ENCODE data around the gene FUT1. TPM values are rescaled to one million over a fixed set of nuclear protein-coding genes. Genes with fewer than 3 reads are reported as not detected.

The FUT1 gene
- total RNA-seq, 1 donor from 2014 or later, result 13.2 TPM

DNA sequence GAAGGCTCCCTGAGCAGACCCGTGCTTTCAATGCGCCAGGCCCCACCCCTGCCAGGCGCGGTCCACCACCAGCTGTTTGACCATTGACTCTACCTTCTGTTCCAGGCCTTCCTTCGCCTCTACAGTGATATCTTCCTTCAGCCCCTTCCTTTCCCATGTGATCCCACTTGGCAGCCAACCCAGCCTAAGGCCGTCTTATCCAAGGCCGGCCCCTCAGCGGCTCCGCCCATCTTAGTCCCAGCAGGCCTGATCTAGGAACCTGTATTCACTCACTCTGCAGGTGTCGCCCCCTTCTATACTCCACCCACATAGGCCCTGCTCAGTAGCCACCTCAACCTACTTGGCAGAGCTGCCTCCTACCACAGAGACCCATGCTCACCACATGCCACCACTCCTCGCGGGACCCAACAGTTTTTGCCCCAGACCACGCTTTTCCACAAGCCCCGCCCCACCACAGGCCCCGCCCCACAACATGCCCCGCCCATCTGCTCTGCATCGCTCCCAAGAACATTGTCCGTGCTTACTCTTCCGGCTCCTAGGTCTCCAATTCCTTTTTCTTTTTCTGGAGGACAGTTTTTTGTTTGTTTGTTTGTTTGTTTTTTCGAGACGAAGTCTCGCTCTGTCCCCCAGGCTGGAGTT is 15.0 kb downstream of the FUT1 start:
- Histone ChIP-seq H3K4me3 (peak overlapping the region; percentile 67), H3K4me1 (peaks cover 17% of the 10 kb centered on the region), H3K36me3 (peaks cover 6% of the 10 kb centered on the region), H3K27ac (no peak overlapping the region), H3K9me3 (no peaks in the 10 kb centered on the region), H3K27me3 (ENCODE audit: low read depth) (peaks cover 8% of the 10 kb centered on the region)
- intact Hi-C loops (cut with DNase I), result no loop called here
- TF ChIP-seq, protein P1, sequence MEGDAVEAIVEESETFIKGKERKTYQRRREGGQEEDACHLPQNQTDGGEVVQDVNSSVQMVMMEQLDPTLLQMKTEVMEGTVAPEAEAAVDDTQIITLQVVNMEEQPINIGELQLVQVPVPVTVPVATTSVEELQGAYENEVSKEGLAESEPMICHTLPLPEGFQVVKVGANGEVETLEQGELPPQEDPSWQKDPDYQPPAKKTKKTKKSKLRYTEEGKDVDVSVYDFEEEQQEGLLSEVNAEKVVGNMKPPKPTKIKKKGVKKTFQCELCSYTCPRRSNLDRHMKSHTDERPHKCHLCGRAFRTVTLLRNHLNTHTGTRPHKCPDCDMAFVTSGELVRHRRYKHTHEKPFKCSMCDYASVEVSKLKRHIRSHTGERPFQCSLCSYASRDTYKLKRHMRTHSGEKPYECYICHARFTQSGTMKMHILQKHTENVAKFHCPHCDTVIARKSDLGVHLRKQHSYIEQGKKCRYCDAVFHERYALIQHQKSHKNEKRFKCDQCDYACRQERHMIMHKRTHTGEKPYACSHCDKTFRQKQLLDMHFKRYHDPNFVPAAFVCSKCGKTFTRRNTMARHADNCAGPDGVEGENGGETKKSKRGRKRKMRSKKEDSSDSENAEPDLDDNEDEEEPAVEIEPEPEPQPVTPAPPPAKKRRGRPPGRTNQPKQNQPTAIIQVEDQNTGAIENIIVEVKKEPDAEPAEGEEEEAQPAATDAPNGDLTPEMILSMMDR (IDR thresholded peaks at IDR 0.05), result no peak
- ATAC-seq (no peak), DNase-seq (peak; percentile 52)

DNA sequence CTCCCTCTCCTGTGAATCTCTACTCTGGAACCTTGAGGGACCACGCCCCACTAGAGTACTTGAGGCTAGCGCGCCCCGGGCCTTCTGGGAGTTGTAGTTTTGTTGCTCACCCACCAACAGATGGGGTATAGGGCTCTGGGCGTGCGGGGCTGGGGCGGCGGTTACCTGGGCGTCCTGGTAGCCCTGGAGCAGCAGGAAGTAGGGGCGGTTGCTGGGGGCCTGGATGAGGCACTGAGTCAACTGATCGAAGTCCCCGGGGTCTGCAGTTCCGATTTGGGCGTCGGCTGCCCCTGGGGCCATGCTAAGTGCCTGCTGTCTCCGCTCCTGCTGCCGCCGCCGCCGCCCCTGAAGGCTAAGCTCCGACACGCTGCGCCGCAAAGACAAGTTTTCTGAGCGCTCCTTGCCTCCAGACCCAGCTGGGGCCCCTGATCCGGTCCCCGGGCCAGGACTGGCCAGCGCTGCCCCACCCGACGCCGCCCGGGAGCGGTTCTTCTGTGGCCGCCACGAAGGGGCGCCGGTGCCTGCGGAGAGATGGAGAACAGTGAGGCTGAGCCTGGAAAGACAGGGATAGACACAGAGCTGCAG is 17.3 kb downstream of the FUT1 start:
- TF ChIP-seq, protein P1 (IDR thresholded peaks at IDR 0.05), result no peak
- peak; percentile 57 for DNase-seq
- Histone ChIP-seq H3K27ac (no peak overlapping the region), H3K36me3 (peaks cover 6% of the 10 kb centered on the region), H3K4me1 (peaks cover 17% of the 10 kb centered on the region), H3K9me3 (no peaks in the 10 kb centered on the region), H3K27me3 (ENCODE audit: low read depth) (peaks cover 13% of the 10 kb centered on the region), H3K4me3 (peak overlapping the region; percentile 12)
- intact Hi-C loops (cut with DNase I), result no loop called here
- no peak for ATAC-seq

- TF ChIP-seq, protein P1 (IDR thresholded peaks at IDR 0.05), result no peak
- Histone ChIP-seq H3K36me3 (peaks cover 6% of the 10 kb centered on the region), H3K4me3 (no peak overlapping the region), H3K4me1 (peaks cover 17% of the 10 kb centered on the region), H3K27ac (no peak overlapping the region), H3K27me3 (ENCODE audit: low read depth) (peaks cover 9% of the 10 kb centered on the region), H3K9me3 (no peaks in the 10 kb centered on the region)
- no peak for ATAC-seq
- intact Hi-C loops (cut with DNase I), result no loop called here
- DNase-seq, result no peak
These were observed 17.8 kb downstream of the FUT1 start for GRCh38 chr19:48734625-48735024.

GRCh38 chr19:48731452-48731851 is 21.0 kb downstream of the FUT1 start:
- ATAC-seq (no peak), DNase-seq (no peak)
- H3K4me1 ChIP-seq, result no peaks in the 10 kb centered on the region
- no peak overlapping the region for H3K4me3 ChIP-seq
- H3K36me3 ChIP-seq, result peaks cover 11% of the 10 kb centered on the region
- H3K27me3 ChIP-seq (ENCODE audit: low read depth), result peaks cover 6% of the 10 kb centered on the region
- H3K27ac ChIP-seq, result no peak overlapping the region
- H3K9me3 ChIP-seq, result no peaks in the 10 kb centered on the region
- intact Hi-C loops (cut with DNase I), result no loop called here
- TF ChIP-seq, protein P1 (IDR thresholded peaks at IDR 0.05), result no peak

DNA sequence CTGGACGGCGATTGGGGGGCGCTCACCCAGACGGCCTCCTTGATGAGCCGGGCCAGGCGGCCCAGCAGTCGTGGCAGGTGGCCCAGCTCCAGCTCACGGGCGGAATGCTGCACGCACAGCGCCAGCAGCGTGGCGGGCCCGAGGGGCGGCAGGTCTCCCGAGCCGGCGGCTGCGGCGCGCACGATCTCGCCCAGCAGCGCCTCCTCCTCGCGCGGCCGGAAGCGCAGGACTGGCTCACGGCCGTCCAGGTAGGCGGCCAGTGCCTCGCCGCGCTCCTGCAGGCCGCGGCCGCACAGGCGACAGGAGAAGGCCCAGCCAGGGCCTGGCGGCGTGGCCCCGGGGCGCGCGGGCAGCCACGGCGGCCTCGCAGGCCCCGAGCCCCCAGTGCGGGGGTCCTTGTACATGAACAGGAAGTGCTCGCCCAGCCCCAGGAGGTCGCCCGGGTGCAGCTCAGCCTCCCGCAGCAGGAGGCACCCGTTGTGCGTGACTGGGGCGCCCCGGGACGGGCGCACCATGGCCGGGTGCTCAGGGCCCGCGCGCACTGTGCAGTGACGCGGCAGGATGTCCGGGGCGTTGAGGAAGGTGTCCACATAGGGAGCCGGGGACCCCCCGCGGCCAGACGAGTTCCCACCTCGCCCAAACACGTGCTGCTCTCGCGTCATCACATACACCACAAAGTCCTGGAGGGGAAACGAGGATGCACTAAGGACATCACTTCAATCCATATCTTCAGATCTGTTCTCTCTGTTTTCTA is 23.4 kb downstream of the FUT1 start:
- peak; percentile 3 to 12 for ATAC-seq
- H3K4me1 ChIP-seq, result peaks cover 23% of the 10 kb centered on the region
- H3K27me3 ChIP-seq (ENCODE audit: low read depth), result peaks cover 6% of the 10 kb centered on the region
- intact Hi-C loops (cut with DNase I), result no loop called here
- no peak for DNase-seq
- TF ChIP-seq, protein P1 (IDR thresholded peaks at IDR 0.05), result no peak
- H3K4me3 ChIP-seq, result no peak overlapping the region
- no peaks in the 10 kb centered on the region for H3K9me3 ChIP-seq
- peaks cover 11% of the 10 kb centered on the region for H3K36me3 ChIP-seq
- H3K27ac ChIP-seq, result no peak overlapping the region
